ENCODE measurements around the gene PGAM5.
"Not testable (repeated sequence)": the region's sequence is repeated elsewhere in the genome, so short reads cannot be mapped to it uniquely, and the experiment has no call there.

Gene PGAM5

GRCh38 chr12:132689227-132689626, 21.4 kb upstream of the PGAM5 start:
- DNase-seq (ENCODE audit: low read depth), result no peak

- DNase-seq (ENCODE audit: low read depth), result no peak
These were observed 20.5 kb upstream of the PGAM5 start for GRCh38 chr12:132690112-132690511.

- not testable (repeated sequence) for DNase-seq (ENCODE audit: low read depth)
These were observed 18.6 kb upstream of the PGAM5 start for GRCh38 chr12:132692030-132692429.

- not testable (repeated sequence) for DNase-seq (ENCODE audit: low read depth)
These were observed 15.8 kb upstream of the PGAM5 start for GRCh38 chr12:132694888-132695287.

- no peak for DNase-seq (ENCODE audit: low read depth)
These were observed 15.2 kb upstream of the PGAM5 start for GRCh38 chr12:132695431-132695830.

- DNase-seq (ENCODE audit: low read depth), result no peak
These were observed 12.3 kb upstream of the PGAM5 start for GRCh38 chr12:132698341-132698740.

GRCh38 chr12:132700212-132700822, 10.3 kb upstream of the PGAM5 start:
- no peak for DNase-seq (ENCODE audit: low read depth)

GRCh38 chr12:132702640-132703039, 8.0 kb upstream of the PGAM5 start:
- DNase-seq (ENCODE audit: low read depth), result no peak

GRCh38 chr12:132703641-132704040, 7.0 kb upstream of the PGAM5 start:
- DNase-seq (ENCODE audit: low read depth), result no peak

GRCh38 chr12:132707241-132707640, 3.4 kb upstream of the PGAM5 start:
- DNase-seq (ENCODE audit: low read depth), result no peak

GRCh38 chr12:132708150-132708549, 2.5 kb upstream of the PGAM5 start:
- DNase-seq (ENCODE audit: low read depth), result no peak

- DNase-seq (ENCODE audit: low read depth), result no peak
These were observed 618 bp upstream of the PGAM5 start for GRCh38 chr12:132710043-132710404.

GRCh38 chr12:132711080-132711843, 620 bp downstream of the PGAM5 start:
- DNase-seq (ENCODE audit: low read depth), result peak; percentile 15

GRCh38 chr12:132713123-132713522, 2.5 kb downstream of the PGAM5 start:
- DNase-seq (ENCODE audit: low read depth), result no peak

GRCh38 chr12:132715874-132716273, 5.2 kb downstream of the PGAM5 start:
- DNase-seq (ENCODE audit: low read depth), result no peak

- DNase-seq (ENCODE audit: low read depth), result no peak
These were observed 5.7 kb downstream of the PGAM5 start for GRCh38 chr12:132716356-132716755.

- DNase-seq (ENCODE audit: low read depth), result no peak
These were observed 6.4 kb downstream of the PGAM5 start for GRCh38 chr12:132717011-132717410.

GRCh38 chr12:132717531-132718387, 7.1 kb downstream of the PGAM5 start:
- DNase-seq (ENCODE audit: low read depth), result no peak

GRCh38 chr12:132718644-132719043, 8.0 kb downstream of the PGAM5 start:
- no peak for DNase-seq (ENCODE audit: low read depth)

- DNase-seq (ENCODE audit: low read depth), result no peak
These were observed 8.7 kb downstream of the PGAM5 start for GRCh38 chr12:132719141-132719953.

GRCh38 chr12:132719954-132720324, 9.3 kb downstream of the PGAM5 start:
- no peak for DNase-seq (ENCODE audit: low read depth)

Measured in stimulated activated CD8-positive, alpha-beta memory T cell treated with anti-CD3 and anti-CD28 coated beads, Interleukin-12 subunit alpha, Interleukin-12 subunit beta, amount 100 ng/mL, for 4 hours (primary cell).